HepG2 (cell line): ENCODE measurements around the gene PKLR. TPM values are rescaled to one million over a fixed set of nuclear protein-coding genes. Genes with fewer than 3 reads are reported as not detected.
A peak's percentile ranks its signal among the peaks of the same experiment; 100 is the strongest.

Source experiments
- AHR ChIP-seq: IDR thresholded peaks from 2 replicates; pipeline ENCODE4 v1.6.1; 2018; ENCODE audit warnings: missing genetic modification reagents, missing compliant biosample characterization
- ATF7 ChIP-seq, 2 experiments: fragments of 450-650 bp in 1 of 2; sonication (generic) in 1 of 2; formaldehyde crosslinking in 1 of 2; IDR thresholded peaks; 2 replicates each; pipeline versions ENCODE4 v1.4.0 to v1.6.1; 2016 to 2020; ENCODE audit warnings: antibody characterized with exemption in 1 of 2, mild to moderate bottlenecking in 1 of 2, missing genetic modification reagents in 1 of 2
- FOXK1 ChIP-seq: sonication (generic); formaldehyde crosslinking; IDR thresholded peaks from 2 replicates; pipeline ENCODE4 v1.4.0; 2020; ENCODE audit warnings: low read depth, missing genetic modification reagents, borderline replicate concordance
- FOXP1 ChIP-seq, 2 experiments: fragments of 450-650 bp in 1 of 2; IDR thresholded peaks; 2 replicates each; pipeline ENCODE4 v1.6.1; 2017 to 2018; ENCODE audit warnings: antibody characterized with exemption in 1 of 2
- HHEX ChIP-seq: IDR thresholded peaks from 2 replicates; pipeline ENCODE4 v1.6.1; 2016; ENCODE audit warnings: control low read depth
- HOXD1 ChIP-seq: sonication (generic); formaldehyde crosslinking; IDR thresholded peaks from 2 replicates; pipeline ENCODE4 v1.5.0; 2020; ENCODE audit warnings: missing genetic modification reagents
- KLF16 ChIP-seq, 2 experiments: sonication (generic) in 1 of 2; formaldehyde crosslinking in 1 of 2; IDR thresholded peaks; 2 replicates each; pipeline versions ENCODE4 v1.6.1 to v1.8.0; 2016 to 2023; ENCODE audit warnings: missing genetic modification reagents in 2 of 2, missing compliant biosample characterization in 1 of 2
- MTF2 ChIP-seq: sonication (generic); formaldehyde crosslinking; IDR thresholded peaks from 2 replicates; pipeline ENCODE4 v1.5.0; 2020; ENCODE audit warnings: missing genetic modification reagents, borderline replicate concordance
- ZFY ChIP-seq: sonication (generic); formaldehyde crosslinking; IDR thresholded peaks from 2 replicates; pipeline ENCODE4 v1.4.0; 2020; ENCODE audit warnings: missing genetic modification reagents
- ZNF672 ChIP-seq: sonication (generic); formaldehyde crosslinking; IDR thresholded peaks from 2 replicates; pipeline ENCODE4 v1.8.1; 2022; ENCODE audit warnings: missing genetic modification reagents
- ZNF782 ChIP-seq: sonication (generic); formaldehyde crosslinking; IDR thresholded peaks from 2 replicates; pipeline ENCODE4 v1.4.0; 2020; ENCODE audit warnings: missing genetic modification reagents, mild to moderate bottlenecking, borderline replicate concordance
- polyA plus RNA-seq, 8 experiments: library from polyadenylated mRNA; depleted of rRNA in 3 of 8; stranded (reverse) in 7 of 8; unstranded in 1 of 8; fragments of >200 nt; fragmentation: Illumina TruSeq in 4 of 8; extraction: Trizol in 4 of 8; gene quantifications; 2 replicates each; pipeline versions ENCODE4 v1.2.1 to v1.2.3, GENCODE V29; 2011 to 2016; ENCODE audit warnings: low read depth in 4 of 8, missing spikeins in 1 of 8, mixed read lengths in 1 of 8; ENCODE audit not compliant: insufficient read depth in 1 of 8
- total RNA-seq, 5 experiments: library from RNA; depleted of rRNA; stranded (reverse); fragments of >200 nt; fragmentation: Illumina TruSeq; extraction: Trizol; gene quantifications; 2 replicates each; pipeline ENCODE4 v1.2.3, GENCODE V29; 2016; ENCODE audit warnings: low read depth in 1 of 5
- TF ChIP-seq, protein P1 (sequence below): IDR thresholded peaks from 2 replicates; pipeline ENCODE4 v1.6.1; 2016; ENCODE audit warnings: missing genetic modification reagents, missing compliant biosample characterization
- TF ChIP-seq, protein P2 (sequence below): sonication (generic); formaldehyde crosslinking; IDR thresholded peaks from 2 replicates; pipeline ENCODE4 v1.8.1; 2023; ENCODE audit warnings: mild to moderate bottlenecking, missing genetic modification reagents, borderline replicate concordance
- TF ChIP-seq, protein P3 (sequence below): IDR thresholded peaks from 2 replicates; pipeline ENCODE4 v1.6.1; 2016; ENCODE audit warnings: low read depth, borderline replicate concordance
- TF ChIP-seq, protein P4 (sequence below): sonication (generic); formaldehyde crosslinking; IDR thresholded peaks from 2 replicates; pipeline ENCODE4 v1.5.1; 2020; ENCODE audit warnings: mild to moderate bottlenecking, missing genetic modification reagents, moderate library complexity
- TF ChIP-seq, protein P5 (sequence below): sonication (generic); formaldehyde crosslinking; IDR thresholded peaks from 2 replicates; pipeline ENCODE4 v1.5.0; 2020; ENCODE audit warnings: missing genetic modification reagents
- TF ChIP-seq, protein P6 (sequence below): sonication (generic); formaldehyde crosslinking; IDR thresholded peaks from 2 replicates; pipeline ENCODE4 v1.4.0; 2020; ENCODE audit warnings: mild to moderate bottlenecking, missing genetic modification reagents
- TF ChIP-seq, protein P7 (sequence below): sonication (generic); formaldehyde crosslinking; IDR thresholded peaks from 2 replicates; pipeline ENCODE4 v1.8.1; 2022; ENCODE audit warnings: low read depth, mild to moderate bottlenecking, missing genetic modification reagents
- TF ChIP-seq, protein P8 (sequence below): sonication (generic); formaldehyde crosslinking; IDR thresholded peaks from 2 replicates; pipeline ENCODE4 v1.8.1; 2023; ENCODE audit warnings: missing genetic modification reagents, inconsistent platforms, borderline replicate concordance

Gene PKLR
- total and polyA plus RNA-seq, 2 of the 13 experiments (the other 11 are each of a cell fraction or from before 2014, with no cell fraction given): 10.3 to 29.3 TPM

DNA sequence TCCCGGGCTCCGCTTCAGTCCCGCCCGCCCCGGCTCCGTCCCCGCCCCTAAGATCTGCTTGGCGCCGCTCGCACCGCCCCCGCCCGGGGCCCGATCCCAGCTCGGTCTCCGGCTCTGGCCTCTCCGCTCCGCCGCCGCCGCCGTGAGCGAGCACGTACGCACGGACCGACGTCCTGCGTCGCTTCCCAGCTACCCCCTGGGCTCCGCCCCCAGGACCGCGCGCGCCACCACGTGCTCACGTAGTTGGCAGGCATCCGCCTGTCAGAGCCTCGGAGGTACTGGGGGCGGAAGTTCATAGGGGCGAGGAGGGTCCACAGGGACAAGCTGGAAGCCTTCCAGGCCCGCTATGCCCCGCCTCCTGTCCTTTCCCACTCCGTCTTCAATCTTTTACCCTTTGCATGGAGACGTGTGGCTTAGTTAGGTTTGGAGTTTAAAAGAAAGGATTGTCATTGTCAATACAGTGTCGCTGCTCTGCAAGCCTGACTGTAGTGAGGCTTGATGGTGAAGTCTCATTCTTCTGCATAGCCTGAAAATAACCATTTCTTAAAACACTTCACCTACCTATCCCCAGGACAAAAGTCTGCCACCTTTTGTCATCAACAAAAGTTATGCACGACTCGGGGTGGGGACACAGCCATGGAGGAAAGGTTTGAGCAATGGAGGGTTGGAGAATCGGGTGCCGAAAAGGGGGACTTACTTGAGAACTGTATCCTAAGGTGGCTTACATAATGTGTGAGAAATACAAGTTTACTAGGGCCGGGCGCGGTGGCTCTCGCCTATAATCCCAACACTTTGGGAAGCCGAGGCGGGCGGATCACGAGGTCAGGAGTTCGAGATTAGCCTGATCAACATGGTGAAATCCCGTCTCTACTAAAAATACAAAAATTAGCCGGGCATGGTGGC, 27.6 kb downstream of the PKLR start, which contains the start of gene CLK2 (continued):
- TF ChIP-seq, protein P1, sequence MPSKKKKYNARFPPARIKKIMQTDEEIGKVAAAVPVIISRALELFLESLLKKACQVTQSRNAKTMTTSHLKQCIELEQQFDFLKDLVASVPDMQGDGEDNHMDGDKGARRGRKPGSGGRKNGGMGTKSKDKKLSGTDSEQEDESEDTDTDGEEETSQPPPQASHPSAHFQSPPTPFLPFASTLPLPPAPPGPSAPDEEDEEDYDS (CRISPR knock-in tag): peak; percentile 77
- TF ChIP-seq AHR (CRISPR knock-in tag) (no peak; the same call in 1 of the 2 replicates), HOXD1 (peak; percentile 33; the same call in 1 of the 2 replicates), ATF7 (IDR thresholded peaks at IDR 0.05) (no peak), ATF7 (CRISPR knock-in tag; IDR thresholded peaks at IDR 0.05) (no peak), ZNF782 (no peak; the same call in 1 of the 2 replicates), ZFY (CRISPR knock-in tag) (peak; percentile 82), KLF16 (CRISPR knock-in tag; IDR thresholded peaks at IDR 0.05) (no peak; a peak in 1 of 4 replicates), ZNF672 (CRISPR knock-in tag) (no peak), FOXP1 (IDR thresholded peaks at IDR 0.05) (no peak), FOXP1 (CRISPR knock-in tag; IDR thresholded peaks at IDR 0.05) (0 out of 2 replicates have a peak, but pooled peaks have one; percentile 25), HHEX (CRISPR knock-in tag) (no peak), MTF2 (no peak), FOXK1 (CRISPR knock-in tag) (peak; percentile 78; the same call in 1 of the 2 replicates)
- TF ChIP-seq, protein P2, sequence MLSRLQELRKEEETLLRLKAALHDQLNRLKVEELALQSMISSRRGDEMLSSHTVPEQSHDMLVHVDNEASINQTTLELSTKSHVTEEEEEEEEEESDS: no peak
- TF ChIP-seq, protein P3, sequence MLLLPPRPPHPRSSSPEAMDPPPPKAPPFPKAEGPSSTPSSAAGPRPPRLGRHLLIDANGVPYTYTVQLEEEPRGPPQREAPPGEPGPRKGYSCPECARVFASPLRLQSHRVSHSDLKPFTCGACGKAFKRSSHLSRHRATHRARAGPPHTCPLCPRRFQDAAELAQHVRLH (CRISPR knock-in tag): peak; percentile 68; the same call in 1 of the 2 replicates
- TF ChIP-seq, protein P4, sequence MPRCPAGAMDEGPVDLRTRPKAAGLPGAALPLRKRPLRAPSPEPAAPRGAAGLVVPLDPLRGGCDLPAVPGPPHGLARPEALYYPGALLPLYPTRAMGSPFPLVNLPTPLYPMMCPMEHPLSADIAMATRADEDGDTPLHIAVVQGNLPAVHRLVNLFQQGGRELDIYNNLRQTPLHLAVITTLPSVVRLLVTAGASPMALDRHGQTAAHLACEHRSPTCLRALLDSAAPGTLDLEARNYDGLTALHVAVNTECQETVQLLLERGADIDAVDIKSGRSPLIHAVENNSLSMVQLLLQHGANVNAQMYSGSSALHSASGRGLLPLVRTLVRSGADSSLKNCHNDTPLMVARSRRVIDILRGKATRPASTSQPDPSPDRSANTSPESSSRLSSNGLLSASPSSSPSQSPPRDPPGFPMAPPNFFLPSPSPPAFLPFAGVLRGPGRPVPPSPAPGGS: peak; percentile 77; the same call in 1 of the 2 replicates
- TF ChIP-seq, protein P5, sequence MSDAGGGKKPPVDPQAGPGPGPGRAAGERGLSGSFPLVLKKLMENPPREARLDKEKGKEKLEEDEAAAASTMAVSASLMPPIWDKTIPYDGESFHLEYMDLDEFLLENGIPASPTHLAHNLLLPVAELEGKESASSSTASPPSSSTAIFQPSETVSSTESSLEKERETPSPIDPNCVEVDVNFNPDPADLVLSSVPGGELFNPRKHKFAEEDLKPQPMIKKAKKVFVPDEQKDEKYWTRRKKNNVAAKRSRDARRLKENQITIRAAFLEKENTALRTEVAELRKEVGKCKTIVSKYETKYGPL (CRISPR knock-in tag): no peak
- TF ChIP-seq, protein P6, sequence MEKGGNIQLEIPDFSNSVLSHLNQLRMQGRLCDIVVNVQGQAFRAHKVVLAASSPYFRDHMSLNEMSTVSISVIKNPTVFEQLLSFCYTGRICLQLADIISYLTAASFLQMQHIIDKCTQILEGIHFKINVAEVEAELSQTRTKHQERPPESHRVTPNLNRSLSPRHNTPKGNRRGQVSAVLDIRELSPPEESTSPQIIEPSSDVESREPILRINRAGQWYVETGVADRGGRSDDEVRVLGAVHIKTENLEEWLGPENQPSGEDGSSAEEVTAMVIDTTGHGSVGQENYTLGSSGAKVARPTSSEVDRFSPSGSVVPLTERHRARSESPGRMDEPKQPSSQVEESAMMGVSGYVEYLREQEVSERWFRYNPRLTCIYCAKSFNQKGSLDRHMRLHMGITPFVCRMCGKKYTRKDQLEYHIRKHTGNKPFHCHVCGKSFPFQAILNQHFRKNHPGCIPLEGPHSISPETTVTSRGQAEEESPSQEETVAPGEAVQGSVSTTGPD: no peak
- TF ChIP-seq, protein P7, sequence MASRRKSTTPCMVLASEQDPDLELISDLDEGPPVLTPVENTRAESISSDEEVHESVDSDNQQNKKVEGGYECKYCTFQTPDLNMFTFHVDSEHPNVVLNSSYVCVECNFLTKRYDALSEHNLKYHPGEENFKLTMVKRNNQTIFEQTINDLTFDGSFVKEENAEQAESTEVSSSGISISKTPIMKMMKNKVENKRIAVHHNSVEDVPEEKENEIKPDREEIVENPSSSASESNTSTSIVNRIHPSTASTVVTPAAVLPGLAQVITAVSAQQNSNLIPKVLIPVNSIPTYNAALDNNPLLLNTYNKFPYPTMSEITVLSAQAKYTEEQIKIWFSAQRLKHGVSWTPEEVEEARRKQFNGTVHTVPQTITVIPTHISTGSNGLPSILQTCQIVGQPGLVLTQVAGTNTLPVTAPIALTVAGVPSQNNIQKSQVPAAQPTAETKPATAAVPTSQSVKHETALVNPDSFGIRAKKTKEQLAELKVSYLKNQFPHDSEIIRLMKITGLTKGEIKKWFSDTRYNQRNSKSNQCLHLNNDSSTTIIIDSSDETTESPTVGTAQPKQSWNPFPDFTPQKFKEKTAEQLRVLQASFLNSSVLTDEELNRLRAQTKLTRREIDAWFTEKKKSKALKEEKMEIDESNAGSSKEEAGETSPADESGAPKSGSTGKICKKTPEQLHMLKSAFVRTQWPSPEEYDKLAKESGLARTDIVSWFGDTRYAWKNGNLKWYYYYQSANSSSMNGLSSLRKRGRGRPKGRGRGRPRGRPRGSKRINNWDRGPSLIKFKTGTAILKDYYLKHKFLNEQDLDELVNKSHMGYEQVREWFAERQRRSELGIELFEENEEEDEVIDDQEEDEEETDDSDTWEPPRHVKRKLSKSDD (CRISPR knock-in tag): no peak
- TF ChIP-seq, protein P8, sequence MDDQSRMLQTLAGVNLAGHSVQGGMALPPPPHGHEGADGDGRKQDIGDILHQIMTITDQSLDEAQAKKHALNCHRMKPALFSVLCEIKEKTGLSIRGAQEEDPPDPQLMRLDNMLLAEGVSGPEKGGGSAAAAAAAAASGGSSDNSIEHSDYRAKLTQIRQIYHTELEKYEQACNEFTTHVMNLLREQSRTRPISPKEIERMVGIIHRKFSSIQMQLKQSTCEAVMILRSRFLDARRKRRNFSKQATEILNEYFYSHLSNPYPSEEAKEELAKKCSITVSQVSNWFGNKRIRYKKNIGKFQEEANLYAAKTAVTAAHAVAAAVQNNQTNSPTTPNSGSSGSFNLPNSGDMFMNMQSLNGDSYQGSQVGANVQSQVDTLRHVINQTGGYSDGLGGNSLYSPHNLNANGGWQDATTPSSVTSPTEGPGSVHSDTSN (CRISPR knock-in tag): no peak
